Stimulated activated CD4-positive, alpha-beta T cell treated with anti-CD3 and anti-CD28 coated beads, Interleukin-2, amount 100 ng/mL, for 4 hours (primary cell): ENCODE results near the gene TMC7.

Experiments
- DNase-seq: peaks from one replicate; pipeline ENCODE4 v3.0.0-alpha.2; 2020; ENCODE audit warnings: low read depth

Gene TMC7

DNA sequence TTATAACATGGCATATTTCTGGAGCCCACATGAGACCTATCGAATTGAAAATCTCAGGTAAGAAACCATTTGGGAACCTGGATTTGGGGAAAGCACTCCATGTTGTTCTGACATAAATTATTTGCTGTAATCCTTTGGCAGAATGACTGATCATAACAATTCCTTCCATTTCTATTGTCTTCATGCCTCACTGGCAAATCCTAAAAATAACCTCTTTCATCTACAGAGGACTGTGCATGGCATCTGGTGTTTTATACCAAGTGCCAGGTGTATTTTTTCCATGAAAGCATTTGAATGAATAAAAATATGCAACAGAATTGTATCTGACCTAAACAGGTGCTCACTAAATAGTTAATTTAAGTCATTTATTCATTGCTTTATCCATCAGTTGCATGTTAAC lies 50.0 kb downstream of the TMC7 start:
- no peak for DNase-seq

DNA sequence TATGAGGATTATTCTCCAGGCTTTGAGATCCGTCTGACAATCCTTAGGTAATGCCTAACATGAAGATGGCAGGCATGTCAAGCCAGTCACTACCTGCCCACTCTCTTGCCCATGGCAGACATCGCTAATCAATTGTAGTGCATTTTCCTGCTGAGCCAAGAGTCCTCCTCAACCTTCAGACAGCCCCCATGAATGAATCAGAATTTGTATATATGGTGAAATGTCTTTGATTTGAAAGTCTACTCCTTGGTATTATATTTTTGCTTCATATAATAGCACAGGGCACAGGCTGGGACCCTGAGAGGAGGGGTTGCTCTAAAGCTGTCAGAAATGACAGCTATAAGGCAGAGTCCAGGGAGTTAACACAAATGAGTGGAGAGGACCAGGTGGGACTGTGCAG lies 56.7 kb downstream of the TMC7 start:
- no peak for DNase-seq

DNA sequence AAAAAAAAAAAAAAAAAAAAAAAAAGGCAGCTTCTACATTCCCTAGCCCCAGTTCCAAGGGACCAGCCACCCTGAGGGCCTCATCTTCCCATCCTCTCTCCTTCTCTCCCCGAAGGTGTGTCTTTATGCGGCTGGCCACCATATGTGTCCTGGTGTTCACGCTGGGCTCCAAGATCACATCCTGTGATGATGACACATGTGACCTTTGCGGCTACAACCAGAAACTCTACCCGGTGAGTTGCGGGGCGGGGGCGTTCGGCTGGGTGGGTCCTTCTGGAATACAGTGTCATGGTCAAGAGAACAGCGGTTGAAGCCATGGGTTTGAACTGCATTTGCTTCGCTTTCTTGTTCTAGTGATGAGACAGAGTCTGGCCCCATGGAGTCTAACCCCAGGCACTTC lies 61.0 kb downstream of the TMC7 start:
- DNase-seq: no peak

DNA sequence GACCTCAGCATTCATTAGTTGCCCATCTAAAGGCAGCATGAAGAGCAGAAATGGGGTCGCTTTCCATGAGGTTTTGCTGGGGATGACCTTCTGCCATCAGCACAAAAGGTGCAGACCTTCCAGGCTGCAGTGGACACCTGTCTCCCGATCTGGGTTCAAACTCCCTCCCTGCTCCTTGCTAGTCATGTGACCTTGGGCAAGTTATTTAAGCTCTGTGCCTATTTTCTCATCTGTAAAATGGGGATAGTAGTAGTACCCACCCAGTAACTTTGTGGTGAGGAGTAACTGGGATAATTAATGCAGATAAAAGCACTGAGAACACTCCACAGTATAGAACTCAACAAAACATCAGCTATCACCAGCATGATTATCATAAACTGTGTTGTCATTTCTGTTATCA lies 62.3 kb downstream of the TMC7 start:
- DNase-seq: no peak

DNA sequence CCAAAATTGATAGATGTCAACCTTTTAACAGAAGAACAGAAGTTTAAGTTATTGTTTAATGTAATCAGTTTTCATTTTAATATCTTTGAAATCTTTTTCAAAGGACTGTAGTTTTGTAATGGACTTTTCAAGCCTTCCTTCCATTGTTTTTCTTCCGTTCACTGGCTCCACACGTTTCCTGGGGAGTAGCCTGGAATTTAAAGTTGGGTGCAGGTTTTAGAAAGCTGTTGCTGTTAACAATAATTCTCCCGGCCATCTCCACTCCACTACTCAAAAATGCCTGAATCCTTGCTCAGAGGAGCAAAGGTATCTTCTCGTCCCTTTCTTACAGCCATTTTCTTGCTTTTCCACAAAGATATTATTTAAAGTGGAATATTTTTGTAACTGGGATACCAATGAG lies 79.0 kb downstream of the TMC7 start:
- DNase-seq: no peak

DNA sequence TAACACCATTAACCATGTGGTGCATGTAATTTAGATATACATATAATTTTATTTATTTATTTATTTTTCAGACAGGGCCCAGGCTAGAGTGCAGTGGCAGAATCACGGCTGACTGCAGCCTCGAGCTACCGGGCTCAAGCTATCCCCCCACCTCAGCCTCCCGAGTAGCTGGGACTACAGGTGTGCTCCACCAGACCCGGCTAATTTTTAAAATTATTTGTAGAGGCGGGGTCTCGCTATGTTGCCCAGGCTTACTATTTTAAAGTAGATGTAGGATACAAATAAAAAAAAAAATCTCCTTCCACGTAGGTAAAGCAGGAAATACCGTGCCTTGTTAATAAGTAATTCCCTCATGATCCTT lies 83.2 kb downstream of the TMC7 start:
- DNase-seq: no peak

DNA sequence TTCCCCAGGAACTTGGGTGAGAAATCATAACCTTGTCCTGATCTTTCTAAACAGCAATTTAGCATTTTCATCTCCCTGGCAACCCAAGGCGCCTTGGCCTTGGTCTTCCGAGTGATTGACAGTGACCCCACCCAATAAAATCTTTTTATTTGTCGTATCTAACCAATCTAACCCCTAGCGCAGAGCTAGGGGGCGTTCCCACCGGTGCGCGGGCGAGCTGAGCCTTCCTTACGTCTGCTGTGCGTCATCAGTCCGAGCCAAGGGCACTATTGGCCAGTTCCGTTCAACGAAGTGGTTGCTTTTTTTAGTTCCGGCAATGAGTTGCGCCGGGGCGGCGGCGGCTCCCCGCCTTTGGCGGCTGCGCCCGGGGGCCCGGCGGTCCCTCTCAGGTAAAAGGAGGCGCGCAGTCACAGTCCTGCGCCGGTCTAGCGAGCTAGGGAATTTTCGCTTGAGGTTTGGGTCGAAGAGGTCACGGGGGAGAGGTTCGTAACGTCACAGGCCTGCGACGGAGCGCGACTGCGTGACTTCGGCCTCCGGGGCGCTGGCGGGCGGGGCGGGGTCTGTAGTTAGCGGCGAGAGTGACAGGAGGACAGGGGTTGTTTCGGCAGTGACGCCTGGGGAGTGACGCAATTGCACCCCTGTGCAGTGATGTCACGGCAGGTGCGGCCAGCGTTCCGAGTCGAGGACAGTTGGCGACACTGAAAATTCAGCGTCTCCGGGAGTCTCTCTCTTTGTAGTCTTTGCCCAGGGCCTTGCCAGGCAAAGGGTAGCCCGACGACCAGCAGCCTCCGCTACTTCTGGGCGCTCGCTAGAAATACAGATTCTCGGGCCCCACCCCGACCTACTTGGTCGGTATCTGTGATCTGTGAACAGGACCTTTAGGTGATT lies 83.9 kb downstream of the TMC7 start, which contains the start of gene COQ7:
Gene COQ7, plus strand, starts transcription at position 266 of the 888 bp plus-strand sequence. Its CDS starts 51 bp downstream, at position 317.
- peak; percentile 98 for DNase-seq

DNA sequence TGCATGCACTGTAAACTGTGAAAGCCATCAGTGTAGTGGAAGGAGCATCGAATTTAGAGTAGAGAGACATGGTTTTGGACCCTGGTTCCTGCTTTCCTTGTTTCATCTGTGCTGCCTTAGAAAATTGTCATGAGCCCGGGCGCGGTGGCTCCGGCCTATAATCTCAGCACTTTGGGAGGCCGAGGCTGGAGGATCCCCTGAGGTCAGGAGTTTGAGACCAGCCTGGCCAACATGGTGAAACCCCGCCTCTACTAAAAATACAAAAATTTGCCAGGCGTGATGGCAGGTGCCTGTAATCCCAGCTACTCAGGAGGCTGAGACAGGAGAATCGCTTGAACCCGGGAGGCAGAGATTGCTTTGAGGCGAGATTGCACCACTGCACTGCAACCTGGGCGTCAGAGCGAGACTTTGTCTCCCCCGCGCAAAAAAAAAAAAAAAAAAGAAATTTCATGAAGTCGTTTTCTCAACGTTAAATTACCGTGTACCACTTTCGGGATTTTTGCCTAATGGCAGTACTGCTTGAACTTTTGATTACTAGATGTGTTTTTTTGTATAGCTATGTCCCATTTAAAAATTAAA lies 84.6 kb downstream of the TMC7 start:
- DNase-seq: no peak

DNA sequence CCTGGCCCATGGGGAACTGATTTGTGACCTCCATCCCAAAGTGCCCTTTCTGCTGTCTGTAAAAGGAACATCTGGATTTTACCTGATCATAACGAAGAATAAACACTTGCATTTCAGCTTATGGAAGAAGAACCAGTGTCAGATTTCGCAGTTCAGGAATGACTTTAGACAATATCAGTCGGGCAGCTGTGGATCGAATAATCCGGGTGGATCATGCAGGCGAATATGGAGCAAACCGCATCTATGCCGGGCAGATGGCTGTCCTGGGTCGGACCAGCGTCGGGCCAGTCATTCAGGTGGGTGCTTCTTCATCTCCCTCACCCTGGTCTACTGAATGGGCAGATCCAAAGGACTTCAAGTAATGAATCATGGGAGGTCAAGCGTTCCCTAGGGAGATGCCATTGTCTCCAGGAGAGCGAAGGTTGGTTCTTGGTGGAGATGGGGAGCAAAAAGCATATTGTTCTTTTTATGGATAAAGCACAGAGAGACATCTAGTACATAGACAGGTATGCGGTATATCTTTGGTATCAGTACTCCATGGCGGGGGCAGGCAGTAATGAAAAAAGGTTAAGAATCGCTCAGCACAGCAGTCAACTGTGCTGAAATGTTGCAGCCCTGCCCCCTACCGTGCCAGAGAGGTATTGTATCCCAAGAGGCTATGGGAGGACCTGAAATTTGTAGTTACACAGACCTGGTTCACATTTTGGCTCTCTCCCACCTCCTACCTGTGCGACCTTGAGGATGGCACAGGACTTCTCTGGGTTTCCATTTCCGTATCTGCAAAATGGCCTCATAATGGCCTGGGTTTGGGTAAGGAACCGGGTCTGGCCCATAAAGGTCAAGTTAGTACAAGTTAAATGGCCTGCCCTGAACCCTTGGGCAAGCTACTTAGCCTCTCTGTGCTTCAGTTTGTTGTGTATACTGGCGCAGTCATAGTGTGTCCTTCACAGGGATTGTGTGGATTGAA lies 88.4 kb downstream of the TMC7 start:
- DNase-seq: peak; percentile 34

DNA sequence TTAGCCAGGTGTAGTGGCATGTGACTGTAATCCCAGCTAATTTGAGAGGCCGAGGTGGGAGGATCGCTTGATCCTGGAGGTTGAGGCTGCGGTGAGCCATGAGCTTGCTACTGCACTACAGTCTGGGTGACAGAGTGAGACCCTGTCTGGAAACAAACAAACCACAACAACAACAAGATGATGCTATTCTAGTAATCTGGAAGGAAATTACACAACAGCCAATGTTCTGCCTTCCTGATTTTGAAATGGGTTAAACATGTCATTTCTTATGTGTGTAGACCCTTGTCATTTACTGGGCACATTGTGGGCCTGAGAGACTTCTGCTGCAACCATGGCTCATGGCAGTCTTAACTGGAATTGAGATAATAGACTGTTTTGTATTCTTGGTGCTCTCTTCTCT lies 89.6 kb downstream of the TMC7 start:
- no peak for DNase-seq

DNA sequence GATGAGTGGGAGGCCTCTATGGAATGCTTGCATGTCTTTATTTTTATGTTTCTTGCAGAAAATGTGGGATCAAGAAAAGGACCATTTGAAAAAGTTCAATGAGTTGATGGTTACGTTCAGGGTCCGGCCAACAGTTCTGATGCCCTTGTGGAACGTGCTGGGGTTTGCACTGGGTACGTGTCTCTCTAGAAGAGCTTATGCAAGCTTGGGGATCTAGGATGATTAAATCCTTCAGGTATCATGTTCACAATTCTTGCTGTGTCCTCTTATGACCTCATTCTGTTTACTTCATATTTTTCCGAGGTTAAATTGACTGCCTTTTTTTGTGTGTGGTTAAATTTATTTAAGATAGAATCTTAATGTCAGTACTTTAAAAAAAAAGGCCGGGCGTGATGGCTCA lies 90.1 kb downstream of the TMC7 start:
- no peak for DNase-seq

DNA sequence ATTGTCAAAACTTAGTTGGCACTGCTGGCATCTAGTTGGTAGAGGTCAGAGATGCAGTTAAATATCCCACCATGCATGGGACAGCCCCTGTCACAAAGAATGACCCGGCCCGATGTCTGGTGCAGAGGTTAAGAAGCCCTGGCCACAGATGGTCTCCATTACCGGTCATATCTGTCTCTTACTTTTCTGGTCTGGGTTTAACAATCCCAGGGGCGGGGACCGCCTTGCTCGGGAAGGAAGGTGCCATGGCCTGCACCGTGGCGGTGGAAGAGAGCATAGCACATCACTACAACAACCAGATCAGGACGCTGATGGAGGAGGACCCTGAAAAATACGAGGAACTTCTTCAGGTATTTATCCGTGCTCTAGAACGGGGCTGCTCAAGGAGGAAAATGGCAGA lies 91.8 kb downstream of the TMC7 start:
- DNase-seq: no peak

DNA sequence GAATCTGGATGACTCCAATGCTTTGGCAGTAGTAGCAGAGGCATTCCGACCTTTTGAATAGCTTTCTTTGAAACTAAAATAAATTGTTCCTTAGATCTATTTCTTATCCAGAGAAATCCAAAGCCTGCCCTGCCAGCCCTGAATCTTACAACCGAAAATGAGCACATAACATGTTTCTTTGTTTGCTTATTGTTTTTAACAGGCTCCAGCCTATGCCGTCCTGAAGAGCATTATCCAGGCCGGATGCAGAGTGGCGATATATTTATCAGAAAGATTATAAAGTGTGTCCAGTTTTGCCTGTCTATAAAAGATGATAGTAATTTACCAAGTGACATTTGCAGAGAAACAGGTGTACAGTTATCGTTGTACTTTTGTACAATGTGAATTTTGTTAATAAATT lies 94.1 kb downstream of the TMC7 start:
- DNase-seq: no peak

DNA sequence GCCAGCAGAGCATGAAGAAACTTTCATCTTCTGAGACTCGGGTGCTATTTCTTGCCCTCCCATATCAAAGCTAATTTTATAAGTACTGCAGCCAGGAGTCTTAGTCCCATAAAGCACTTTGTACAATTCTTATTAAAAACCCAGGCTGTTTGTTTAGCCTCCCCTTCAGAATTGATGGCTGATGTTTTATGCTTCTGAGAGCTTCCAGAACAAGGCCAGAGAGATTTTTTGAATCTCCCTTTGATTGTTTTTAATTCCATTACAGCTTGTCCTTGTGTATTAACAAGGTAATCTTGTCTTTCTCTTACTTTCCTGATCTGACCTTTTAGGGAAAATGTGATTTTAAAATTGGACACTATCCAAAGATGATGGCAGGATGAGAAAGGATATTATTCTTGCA lies 99.9 kb downstream of the TMC7 start:
- no peak for DNase-seq

DNA sequence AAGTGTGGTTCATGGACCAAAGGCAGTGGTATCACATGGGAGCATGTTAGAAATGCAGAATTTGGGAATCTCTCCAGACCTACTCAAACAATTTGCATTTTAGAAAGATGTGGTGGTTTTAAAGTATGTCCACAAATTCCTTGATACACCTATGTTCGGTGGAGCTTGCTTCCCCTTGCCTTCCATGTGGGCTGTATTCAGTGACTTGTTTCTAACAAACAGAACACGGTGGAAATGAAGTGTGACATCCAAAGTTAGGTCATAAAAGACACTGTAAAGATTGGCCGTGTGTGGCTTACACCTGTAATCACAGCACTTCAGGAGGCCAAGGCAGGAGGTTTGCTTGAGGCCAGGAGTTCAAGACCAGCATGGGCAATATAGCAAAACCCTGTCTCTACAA lies 100.4 kb downstream of the TMC7 start:
- DNase-seq: no peak

DNA sequence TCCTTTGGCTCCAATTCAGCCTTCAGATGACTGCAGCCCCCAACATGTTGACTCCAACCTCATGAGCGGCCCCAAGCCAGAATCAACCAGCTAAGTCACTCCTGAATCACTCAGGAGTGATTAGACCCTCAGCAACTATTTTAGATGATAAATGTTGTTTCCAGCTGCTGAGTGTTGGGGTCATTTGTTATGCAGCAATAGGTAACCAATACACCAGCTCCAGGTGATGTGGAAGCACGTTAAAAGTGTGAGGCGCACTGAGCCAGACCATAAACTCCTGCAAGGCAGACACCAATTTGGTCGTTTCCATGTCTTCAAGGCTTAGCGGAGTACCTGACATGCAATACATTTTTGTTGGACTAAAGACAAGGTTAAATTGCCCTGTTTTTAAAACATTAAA lies 101.1 kb downstream of the TMC7 start:
- no peak for DNase-seq

DNA sequence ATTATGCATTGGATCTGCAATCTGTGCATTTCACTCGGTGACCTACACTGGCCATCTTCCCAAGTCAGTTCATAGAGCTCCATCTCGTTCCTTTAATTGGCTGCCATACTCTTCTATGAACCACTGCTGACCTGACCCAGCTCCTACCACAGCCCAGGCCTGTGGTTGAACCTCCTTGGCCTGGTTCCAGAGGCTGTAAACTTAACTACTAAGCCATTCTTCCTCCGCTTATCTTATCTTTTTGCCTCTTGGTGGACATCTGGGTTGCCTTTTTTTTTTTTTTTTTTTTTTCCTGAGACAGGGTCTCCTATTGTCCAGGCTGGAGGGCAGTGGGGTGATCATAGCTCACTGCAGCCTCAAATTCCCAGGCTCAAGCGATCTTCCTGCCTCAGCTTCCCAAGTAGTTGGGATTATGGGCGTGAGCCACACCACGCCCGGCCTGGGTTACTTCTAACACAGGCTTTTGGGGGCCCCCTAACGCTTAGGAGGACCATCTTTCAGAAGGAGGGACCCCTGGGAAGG lies 102.0 kb downstream of the TMC7 start:
- DNase-seq: no peak

DNA sequence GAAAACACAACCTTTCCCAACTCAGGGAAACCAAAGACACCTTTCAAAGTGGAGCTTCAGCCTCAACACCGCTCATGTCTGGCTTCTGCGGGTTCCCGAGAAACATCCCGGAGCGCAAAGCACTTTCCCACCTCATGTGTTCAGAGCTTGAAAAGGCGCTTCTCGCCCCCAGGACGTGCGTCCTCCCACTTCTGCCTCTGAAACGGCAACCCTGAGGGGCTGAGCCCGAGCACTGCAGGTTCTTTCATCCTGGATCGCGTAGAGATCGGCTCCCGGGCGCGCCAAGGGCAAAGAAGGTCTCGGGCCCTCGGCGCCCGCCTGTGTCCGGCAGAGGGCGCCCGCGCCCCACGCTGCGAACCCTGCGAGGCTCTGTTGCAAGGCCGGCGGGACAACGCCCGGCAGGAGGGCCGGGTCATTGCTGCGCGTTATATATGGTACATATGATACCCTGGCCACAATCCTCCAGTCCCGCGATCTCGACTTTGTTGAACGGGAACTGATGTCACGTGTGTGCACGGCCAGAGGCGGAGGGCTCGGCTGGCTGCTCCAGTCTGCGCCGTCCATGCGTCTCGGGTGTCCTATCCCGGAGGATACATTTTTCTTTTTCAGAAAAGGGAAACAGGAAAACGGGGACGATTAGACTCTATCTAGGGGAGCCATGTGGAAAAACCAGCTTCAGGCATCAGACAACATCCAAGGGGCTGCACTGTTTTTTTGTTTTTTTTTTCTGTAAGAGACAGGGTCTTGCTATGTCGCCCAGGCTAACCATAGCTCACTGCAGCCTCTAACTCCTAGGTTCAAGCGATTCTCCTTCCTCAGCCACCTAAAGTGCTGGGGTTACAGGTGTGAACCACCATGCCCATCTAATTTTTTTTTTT lies 102.8 kb downstream of the TMC7 start:
- DNase-seq: peak; percentile 55

DNA sequence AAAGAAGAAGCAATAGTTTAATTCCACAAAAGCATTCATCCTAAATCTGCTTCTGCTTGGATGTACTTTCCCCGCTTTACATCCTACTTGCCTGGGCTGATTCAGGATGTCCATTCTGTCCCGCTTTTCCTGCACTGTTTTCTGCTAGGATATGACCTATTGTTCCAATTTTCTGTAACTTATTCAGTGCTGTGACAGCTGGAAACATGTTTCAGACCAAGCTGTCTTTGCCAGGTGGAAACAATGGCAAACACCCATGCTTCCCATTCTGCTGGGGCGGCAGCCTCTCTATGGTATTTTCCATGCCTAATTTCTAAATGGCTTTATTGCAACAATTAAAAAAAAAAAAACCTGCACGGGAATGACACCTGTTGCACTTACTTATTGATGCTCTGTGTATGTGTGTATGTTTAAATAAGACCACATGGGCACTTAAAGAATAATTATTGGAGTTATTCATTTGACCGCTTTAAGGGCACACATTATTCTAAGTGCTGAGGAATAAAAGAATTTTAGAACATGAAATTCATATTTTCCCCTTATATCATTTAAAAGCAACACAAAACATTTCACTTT lies 104.7 kb downstream of the TMC7 start:
- no peak for DNase-seq

DNA sequence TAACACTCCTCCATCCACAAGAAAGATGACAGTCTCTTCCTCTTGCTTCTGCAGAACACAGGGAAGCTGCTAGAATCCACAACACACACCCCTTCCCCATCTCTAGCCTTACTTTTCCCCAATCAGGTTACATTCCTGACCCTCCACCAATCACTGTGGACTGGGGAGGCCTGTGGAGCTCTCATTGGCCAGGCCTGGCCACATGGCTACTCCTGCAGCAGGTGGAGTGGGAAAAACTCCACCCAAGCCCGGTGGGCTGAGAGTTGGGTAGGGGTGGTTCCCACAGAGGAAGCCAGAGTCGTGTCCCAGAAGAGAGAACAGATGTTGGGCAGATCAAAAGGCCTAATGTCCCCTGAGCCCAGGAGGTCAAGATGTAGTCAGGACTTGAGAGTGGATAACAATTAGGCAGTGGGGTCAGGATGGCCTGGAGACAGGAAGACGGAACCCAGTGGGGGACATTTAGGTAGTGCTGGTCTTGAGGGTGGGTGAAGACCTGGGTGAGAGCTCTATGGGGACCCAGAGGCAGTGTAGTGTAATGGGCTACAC lies 105.7 kb downstream of the TMC7 start:
- no peak for DNase-seq

DNA sequence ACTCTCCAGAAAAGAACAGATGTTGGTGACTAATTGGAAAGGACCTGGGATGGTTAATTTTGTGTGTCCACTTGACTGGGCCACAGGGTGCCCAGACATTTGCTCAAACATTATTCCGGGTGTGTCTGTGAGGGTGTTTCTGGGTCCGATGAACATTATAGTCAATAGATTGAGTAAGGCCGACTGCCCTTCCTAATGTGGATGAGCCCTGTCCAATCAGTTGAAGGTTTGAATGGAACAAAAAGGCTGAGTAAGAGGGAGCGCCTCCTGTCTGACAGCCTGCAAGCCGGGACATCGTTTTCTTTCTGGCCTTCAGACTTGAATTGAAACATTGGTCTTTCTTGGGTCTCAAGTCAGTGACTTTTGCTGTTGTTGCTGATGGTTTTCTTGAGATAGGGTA lies 107.2 kb downstream of the TMC7 start:
- no peak for DNase-seq
